Gastrocnemius medialis (tissue), 4 donors: ENCODE measurements around the gene BNIP5. TPM values are rescaled to one million over a fixed set of nuclear protein-coding genes. Genes with fewer than 3 reads are reported as not detected.
"Not testable (repeated sequence)": the region's sequence is repeated elsewhere in the genome, so short reads cannot be mapped to it uniquely, and the experiment has no call there.

Source experiments
- ATAC-seq, 2 donors: fragments of 150-250 bp; one replicate each; pipeline ENCODE4 v1.9.1; 2016
- DNase-seq, 2 donors: peaks; one replicate each; pipeline ENCODE4 v3.0.0-alpha.2; 2019
- H3K27ac ChIP-seq, 4 donors: fragments of 200-600 bp; sonication (generic); 1 replicate in 1 of 4; 2 replicates in 3 of 4; pipeline ENCODE4 v1.5.1; 2016 to 2018; ENCODE audit warnings: mild to moderate bottlenecking in 2 of 4, moderate library complexity in 1 of 4
- H3K27me3 ChIP-seq, 3 donors: fragments of 200-600 bp; sonication (generic) in 2 of 3; 1 replicate in 1 of 3; 2 replicates in 2 of 3; pipeline versions ENCODE4 v1.5.1 to v1.6.0; 2016 to 2019; ENCODE audit warnings: mild to moderate bottlenecking in 1 of 3, moderate library complexity in 1 of 3
- H3K36me3 ChIP-seq, 2 donors: fragments of 200-600 bp; sonication (generic) in 1 of 2; one replicate each; pipeline ENCODE4 v1.5.1; 2017 to 2018
- H3K4me1 ChIP-seq, 2 donors: fragments of 200-600 bp; sonication (generic) in 1 of 2; one replicate each; pipeline ENCODE4 v1.5.1; 2016 to 2017; ENCODE audit warnings: mild to moderate bottlenecking in 2 of 2
- H3K4me3 ChIP-seq, 4 donors: fragments of 200-600 bp; sonication (generic) in 3 of 4; 1 replicate in 1 of 4; 2 replicates in 3 of 4; pipeline ENCODE4 v1.5.1; 2016 to 2019; ENCODE audit warnings: mild to moderate bottlenecking in 2 of 4
- H3K9me3 ChIP-seq, 3 donors: fragments of 200-600 bp; sonication (generic) in 2 of 3; 1 replicate in 1 of 3; 2 replicates in 2 of 3; pipeline ENCODE4 v1.5.1; 2016 to 2019
- POLR2A ChIP-seq, 2 donors: fragments of 450-650 bp; IDR thresholded peaks; one replicate each; pipeline ENCODE4 v1.6.1; 2017; ENCODE audit warnings: antibody characterized with exemption in 2 of 2, mild to moderate bottlenecking in 2 of 2, moderate library complexity in 2 of 2
- in situ Hi-C, 4 donors: fragments of 200-750 bp; cut with MboI; loops; one replicate each; pipeline versions ENCODE4 v1.15.0 to v1.8.0; 2017; ENCODE audit warnings: low sequenced_read_pairs in 4 of 4
- intact Hi-C: fragments of 100-400 bp; cut with DNase I; formaldehyde crosslinking; loops from one replicate; pipeline ENCODE4 v1.15.1; 2023; ENCODE audit warnings: low total_unique reads
- total RNA-seq, 4 donors: library from RNA; depleted of rRNA; stranded (reverse); fragments of >200 nt; gene quantifications; one replicate each; pipeline versions ENCODE4 v1.1.0 to v1.2.3, GENCODE V29; 2016
- TF ChIP-seq, protein P1 (sequence below), 5 experiments: fragments of 450-650 bp in 3 of 5; fragments of 200-600 bp in 2 of 5; sonication (generic) in 2 of 5; IDR thresholded peaks in 4 of 5; conservative IDR thresholded peaks in 1 of 5; 1 replicate in 4 of 5; 2 replicates in 1 of 5; pipeline ENCODE4 v1.5.1; 2016 to 2019; ENCODE audit warnings: antibody characterized with exemption in 5 of 5, mild to moderate bottlenecking in 3 of 5, moderate library complexity in 3 of 5

The BNIP5 gene
- total RNA-seq, 4 donors from 2014 or later: not detected

DNA sequence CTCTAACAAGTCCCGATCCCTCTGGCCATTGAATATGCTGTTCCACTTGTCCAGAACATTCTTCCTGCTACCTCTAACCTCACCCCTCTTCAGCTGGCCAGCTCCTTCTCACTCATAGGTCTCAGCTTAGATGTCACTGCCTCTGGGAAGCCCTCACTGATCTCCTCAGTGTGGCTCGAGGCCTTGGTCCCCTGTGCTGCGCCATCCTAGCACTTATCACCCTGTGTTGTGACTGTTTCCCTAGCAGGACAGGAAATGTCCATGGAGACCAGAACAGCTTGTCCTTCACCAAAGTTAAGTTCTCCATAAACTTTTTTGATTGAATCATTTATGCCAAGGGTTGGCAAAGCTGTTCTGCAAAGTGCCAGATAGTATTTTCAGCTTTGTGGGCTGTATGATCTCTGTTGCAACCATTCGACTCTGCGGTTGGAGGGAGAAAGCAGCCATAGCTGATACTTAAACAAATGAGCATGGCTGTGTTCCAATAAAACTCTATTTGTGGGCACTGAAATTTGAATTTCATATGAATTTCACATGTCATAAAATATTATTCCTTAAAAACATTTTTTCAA, 6.5 kb upstream of the BNIP5 start:
- ATAC-seq (no peak), DNase-seq (no peak)
- no peak for TF ChIP-seq POLR2A (IDR thresholded peaks at IDR 0.05)
- TF ChIP-seq, protein P1, sequence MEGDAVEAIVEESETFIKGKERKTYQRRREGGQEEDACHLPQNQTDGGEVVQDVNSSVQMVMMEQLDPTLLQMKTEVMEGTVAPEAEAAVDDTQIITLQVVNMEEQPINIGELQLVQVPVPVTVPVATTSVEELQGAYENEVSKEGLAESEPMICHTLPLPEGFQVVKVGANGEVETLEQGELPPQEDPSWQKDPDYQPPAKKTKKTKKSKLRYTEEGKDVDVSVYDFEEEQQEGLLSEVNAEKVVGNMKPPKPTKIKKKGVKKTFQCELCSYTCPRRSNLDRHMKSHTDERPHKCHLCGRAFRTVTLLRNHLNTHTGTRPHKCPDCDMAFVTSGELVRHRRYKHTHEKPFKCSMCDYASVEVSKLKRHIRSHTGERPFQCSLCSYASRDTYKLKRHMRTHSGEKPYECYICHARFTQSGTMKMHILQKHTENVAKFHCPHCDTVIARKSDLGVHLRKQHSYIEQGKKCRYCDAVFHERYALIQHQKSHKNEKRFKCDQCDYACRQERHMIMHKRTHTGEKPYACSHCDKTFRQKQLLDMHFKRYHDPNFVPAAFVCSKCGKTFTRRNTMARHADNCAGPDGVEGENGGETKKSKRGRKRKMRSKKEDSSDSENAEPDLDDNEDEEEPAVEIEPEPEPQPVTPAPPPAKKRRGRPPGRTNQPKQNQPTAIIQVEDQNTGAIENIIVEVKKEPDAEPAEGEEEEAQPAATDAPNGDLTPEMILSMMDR (IDR thresholded peaks at IDR 0.05 in 4 of 5, conservative IDR thresholded peaks at IDR 0.05 in 1 of 5): no peak
- in situ Hi-C loops: no loop called here
- H3K9me3 ChIP-seq: no peaks in the 10 kb centered on the region
- peaks cover 0 to 18% (median 15%) of the 10 kb centered on the region in 3 donors for H3K27me3 ChIP-seq
- H3K36me3 ChIP-seq: no peaks in the 10 kb centered on the region
- no peak overlapping the region for H3K27ac ChIP-seq
- peaks cover 0 to 4% of the 10 kb centered on the region in 2 donors for H3K4me1 ChIP-seq
- no peak overlapping the region for H3K4me3 ChIP-seq
- intact Hi-C loops: loop anchor here (1.0 kb wide), 1 partner anchor 25 kb away; no protein-coding TSS in a partner anchor

DNA sequence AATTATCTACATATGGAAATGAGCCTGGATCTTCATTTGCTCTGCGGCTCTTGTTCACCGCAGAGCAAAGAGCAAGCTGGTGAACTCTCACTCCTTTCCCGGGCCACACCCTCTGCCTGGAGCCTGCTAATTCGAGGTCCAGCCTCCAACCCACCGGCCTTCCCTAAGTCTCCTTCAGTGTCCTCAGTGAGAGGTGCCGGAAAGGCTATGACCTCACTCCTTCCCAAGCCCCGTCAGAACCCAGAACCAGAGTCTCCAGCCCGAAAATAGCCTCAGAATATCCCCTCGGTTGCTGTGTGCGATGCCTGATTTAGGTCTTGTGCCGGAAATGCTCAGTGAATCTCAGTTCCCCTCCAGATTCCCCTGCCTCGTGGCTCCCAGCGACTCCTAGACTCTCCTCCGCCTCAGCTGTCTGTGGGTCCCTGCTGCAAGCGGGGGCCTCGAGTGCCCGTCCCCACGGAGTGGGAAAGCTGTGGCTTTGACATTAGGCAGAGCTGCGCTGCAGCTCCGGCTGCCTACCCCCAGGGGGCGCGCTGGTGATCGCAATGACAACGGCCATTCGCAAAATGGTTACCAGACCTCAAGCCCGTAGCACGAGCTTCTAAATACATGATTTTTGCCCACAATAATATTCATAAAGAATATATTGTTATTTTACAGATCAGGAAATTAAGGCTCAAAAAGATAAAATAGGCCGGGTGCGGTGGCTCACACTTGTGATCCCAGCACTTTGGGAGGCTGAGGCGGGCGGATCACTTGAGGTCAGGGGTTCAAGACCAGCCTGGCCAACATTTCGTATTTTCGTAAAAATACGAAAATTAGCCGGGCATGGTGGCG, 4.1 kb upstream of the BNIP5 start:
- ATAC-seq (peak; percentile 72 to 82), DNase-seq (peak in 1 of 2 donors; percentile 50)
- in situ Hi-C loops (no loop called here), intact Hi-C loops (loop anchor here (2.0 kb wide), 1 partner anchor 20 kb away; no protein-coding TSS in a partner anchor)
- TF ChIP-seq, protein P1 (IDR thresholded peaks at IDR 0.05 in 4 of 5, conservative IDR thresholded peaks at IDR 0.05 in 1 of 5): peak; percentile 81 to 93 (median 89)
- no peak for TF ChIP-seq POLR2A (IDR thresholded peaks at IDR 0.05)
- Histone ChIP-seq H3K27me3 (peaks cover 0 to 21% (median 18%) of the 10 kb centered on the region in 3 donors), H3K36me3 (no peaks in the 10 kb centered on the region), H3K4me3 (peak overlapping the region in 1 of 4 donors; percentile 0), H3K9me3 (no peaks in the 10 kb centered on the region), H3K27ac (peak overlapping the region in 1 of 4 donors; percentile 32), H3K4me1 (peaks cover 0 to 4% of the 10 kb centered on the region in 2 donors)

DNA sequence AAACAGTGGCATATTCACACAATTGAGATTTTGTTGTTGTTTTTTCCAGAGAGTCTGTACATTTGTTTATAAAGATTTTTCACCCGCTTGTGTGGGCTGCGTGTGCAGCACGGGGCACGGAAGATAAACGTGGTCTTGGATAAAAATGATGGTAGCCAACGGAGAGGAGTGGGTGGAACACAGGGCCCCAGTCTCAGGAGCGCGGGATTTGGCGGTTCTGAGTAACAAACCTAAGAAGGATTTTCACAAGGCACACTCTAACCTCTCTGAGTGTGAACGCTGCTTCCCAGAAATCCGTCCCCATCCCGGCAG, 3.6 kb upstream of the BNIP5 start:
- H3K36me3 ChIP-seq: no peaks in the 10 kb centered on the region
- intact Hi-C loops: loop anchor here (2.0 kb wide), 1 partner anchor 21 kb away; no protein-coding TSS in a partner anchor
- no peaks in the 10 kb centered on the region for H3K9me3 ChIP-seq
- H3K27me3 ChIP-seq: peaks cover 3 to 21% (median 18%) of the 10 kb centered on the region in 3 donors
- H3K27ac ChIP-seq: no peak overlapping the region
- no peak overlapping the region for H3K4me3 ChIP-seq
- DNase-seq: no peak
- in situ Hi-C loops: no loop called here
- no peak for TF ChIP-seq POLR2A (IDR thresholded peaks at IDR 0.05)
- TF ChIP-seq, protein P1 (IDR thresholded peaks at IDR 0.05 in 4 of 5, conservative IDR thresholded peaks at IDR 0.05 in 1 of 5): no peak
- ATAC-seq: no peak
- H3K4me1 ChIP-seq: peaks cover 0 to 4% of the 10 kb centered on the region in 2 donors

- DNase-seq (no peak), ATAC-seq (no peak)
- H3K27me3 ChIP-seq: peaks cover 9 to 27% (median 24%) of the 10 kb centered on the region in 3 donors
- peaks cover 0 to 4% of the 10 kb centered on the region in 2 donors for H3K4me1 ChIP-seq
- no peaks in the 10 kb centered on the region for H3K9me3 ChIP-seq
- in situ Hi-C loops (no loop called here), intact Hi-C loops (no loop called here)
- TF ChIP-seq, protein P1 (IDR thresholded peaks at IDR 0.05 in 4 of 5, conservative IDR thresholded peaks at IDR 0.05 in 1 of 5): no peak
- no peak for TF ChIP-seq POLR2A (IDR thresholded peaks at IDR 0.05)
- H3K36me3 ChIP-seq: no peaks in the 10 kb centered on the region
- H3K4me3 ChIP-seq: no peak overlapping the region
- H3K27ac ChIP-seq: no peak overlapping the region
These were observed 2.5 kb upstream of the BNIP5 start for GRCh38 chr6:36339146-36339545.

GRCh38 chr6:36338223-36338622, 1.5 kb upstream of the BNIP5 start:
- in situ Hi-C loops, H3K27ac ChIP-seq, H3K4me1 ChIP-seq, DNase-seq, intact Hi-C loops, H3K9me3 ChIP-seq, H3K36me3 ChIP-seq, H3K4me3 ChIP-seq, ATAC-seq: not testable (repeated sequence)
- H3K27me3 ChIP-seq: peaks cover 17 to 32% (median 32%) of the 10 kb centered on the region in 3 donors
